ENCODE results near the gene TRAPPC8.
"Not testable (repeated sequence)": the region's sequence is repeated elsewhere in the genome, so short reads cannot be mapped to it uniquely, and the experiment has no call there.

TRAPPC8 gene

GRCh38 chr18:31943878-31944816, 1.2 kb upstream of the TRAPPC8 start:
- Histone ChIP-seq H3K27ac (ENCODE audit: insufficient read depth, low read length, poor library complexity, severe bottlenecking) (peak overlapping the region; percentile 77), H3K27me3 (replicated peaks; ENCODE audit: control insufficient read depth, insufficient read depth, low read length, poor library complexity, severe bottlenecking) (no peaks in the 10 kb centered on the region), H3K9me3 (ENCODE audit: control insufficient read depth, low read length) (no peaks in the 10 kb centered on the region), H3K36me3 (ENCODE audit: control insufficient read depth, insufficient read depth, low read length) (no peaks in the 10 kb centered on the region), H3K4me1 (ENCODE audit: control insufficient read depth, insufficient read depth, low read length, poor library complexity, severe bottlenecking) (peaks cover 15% of the 10 kb centered on the region), H3K4me3 (ENCODE audit: insufficient read depth, low read depth, low read length, poor library complexity, severe bottlenecking) (peak overlapping the region; percentile 64)
- DNase-seq: no peak

GRCh38 chr18:31942291-31942998, 483 bp downstream of the TRAPPC8 start:
- Histone ChIP-seq H3K27me3 (replicated peaks; ENCODE audit: control insufficient read depth, insufficient read depth, low read length, poor library complexity, severe bottlenecking) (no peaks in the 10 kb centered on the region), H3K4me3 (ENCODE audit: insufficient read depth, low read depth, low read length, poor library complexity, severe bottlenecking) (peak overlapping the region; percentile 97), H3K9me3 (ENCODE audit: control insufficient read depth, low read length) (no peaks in the 10 kb centered on the region), H3K36me3 (ENCODE audit: control insufficient read depth, insufficient read depth, low read length) (no peaks in the 10 kb centered on the region), H3K27ac (ENCODE audit: insufficient read depth, low read length, poor library complexity, severe bottlenecking) (peak overlapping the region; percentile 96), H3K4me1 (ENCODE audit: control insufficient read depth, insufficient read depth, low read length, poor library complexity, severe bottlenecking) (peaks cover 15% of the 10 kb centered on the region)
- DNase-seq: peak in 2 of 3 donors; percentile 7 to 26

- no peak overlapping the region for H3K27ac ChIP-seq (ENCODE audit: insufficient read depth, low read length, poor library complexity, severe bottlenecking)
Measured at GRCh38 chr18:31941010-31941809, 1.7 kb downstream of the TRAPPC8 start.

GRCh38 chr18:31934773-31935172, 8.2 kb downstream of the TRAPPC8 start:
- H3K4me1 ChIP-seq (ENCODE audit: control insufficient read depth, insufficient read depth, low read length, poor library complexity, severe bottlenecking); H3K27me3 ChIP-seq (replicated peaks; ENCODE audit: control insufficient read depth, insufficient read depth, low read length, poor library complexity, severe bottlenecking); H3K36me3 ChIP-seq (ENCODE audit: control insufficient read depth, insufficient read depth, low read length); H3K9me3 ChIP-seq (ENCODE audit: control insufficient read depth, low read length); H3K4me3 ChIP-seq (ENCODE audit: insufficient read depth, low read depth, low read length, poor library complexity, severe bottlenecking); H3K27ac ChIP-seq (ENCODE audit: insufficient read depth, low read length, poor library complexity, severe bottlenecking); DNase-seq: not testable (repeated sequence)

More at GRCh38 chr18:31941010-31941809, 1.7 kb downstream of the TRAPPC8 start:
- Histone ChIP-seq H3K36me3 (ENCODE audit: control insufficient read depth, insufficient read depth, low read length) (no peaks in the 10 kb centered on the region), H3K27me3 (replicated peaks; ENCODE audit: control insufficient read depth, insufficient read depth, low read length, poor library complexity, severe bottlenecking) (no peaks in the 10 kb centered on the region), H3K4me1 (ENCODE audit: control insufficient read depth, insufficient read depth, low read length, poor library complexity, severe bottlenecking) (peaks cover 15% of the 10 kb centered on the region), H3K4me3 (ENCODE audit: insufficient read depth, low read depth, low read length, poor library complexity, severe bottlenecking) (peak overlapping the region; percentile 97), H3K9me3 (ENCODE audit: control insufficient read depth, low read length) (no peaks in the 10 kb centered on the region)
- no peak for DNase-seq

GRCh38 chr18:31931886-31932240, 11.1 kb downstream of the TRAPPC8 start:
- Histone ChIP-seq H3K4me3 (ENCODE audit: insufficient read depth, low read depth, low read length, poor library complexity, severe bottlenecking) (no peak overlapping the region), H3K4me1 (ENCODE audit: control insufficient read depth, insufficient read depth, low read length, poor library complexity, severe bottlenecking) (no peaks in the 10 kb centered on the region), H3K27me3 (replicated peaks; ENCODE audit: control insufficient read depth, insufficient read depth, low read length, poor library complexity, severe bottlenecking) (no peaks in the 10 kb centered on the region), H3K9me3 (ENCODE audit: control insufficient read depth, low read length) (no peaks in the 10 kb centered on the region), H3K27ac (ENCODE audit: insufficient read depth, low read length, poor library complexity, severe bottlenecking) (no peak overlapping the region), H3K36me3 (ENCODE audit: control insufficient read depth, insufficient read depth, low read length) (peaks cover 10% of the 10 kb centered on the region)
- DNase-seq: no peak

GRCh38 chr18:31931163-31931885, 11.6 kb downstream of the TRAPPC8 start:
- no peak for DNase-seq
- Histone ChIP-seq H3K4me3 (ENCODE audit: insufficient read depth, low read depth, low read length, poor library complexity, severe bottlenecking) (no peak overlapping the region), H3K36me3 (ENCODE audit: control insufficient read depth, insufficient read depth, low read length) (peaks cover 10% of the 10 kb centered on the region), H3K27ac (ENCODE audit: insufficient read depth, low read length, poor library complexity, severe bottlenecking) (no peak overlapping the region), H3K9me3 (ENCODE audit: control insufficient read depth, low read length) (no peaks in the 10 kb centered on the region), H3K4me1 (ENCODE audit: control insufficient read depth, insufficient read depth, low read length, poor library complexity, severe bottlenecking) (no peaks in the 10 kb centered on the region), H3K27me3 (replicated peaks; ENCODE audit: control insufficient read depth, insufficient read depth, low read length, poor library complexity, severe bottlenecking) (no peaks in the 10 kb centered on the region)

- DNase-seq: no peak
- no peak overlapping the region for H3K4me3 ChIP-seq (ENCODE audit: insufficient read depth, low read depth, low read length, poor library complexity, severe bottlenecking)
- H3K4me1 ChIP-seq (ENCODE audit: control insufficient read depth, insufficient read depth, low read length, poor library complexity, severe bottlenecking): no peaks in the 10 kb centered on the region
- H3K9me3 ChIP-seq (ENCODE audit: control insufficient read depth, low read length): no peaks in the 10 kb centered on the region
- H3K27me3 ChIP-seq (replicated peaks; ENCODE audit: control insufficient read depth, insufficient read depth, low read length, poor library complexity, severe bottlenecking): no peaks in the 10 kb centered on the region
- peaks cover 10% of the 10 kb centered on the region for H3K36me3 ChIP-seq (ENCODE audit: control insufficient read depth, insufficient read depth, low read length)
- no peak overlapping the region for H3K27ac ChIP-seq (ENCODE audit: insufficient read depth, low read length, poor library complexity, severe bottlenecking)
Measured at GRCh38 chr18:31929273-31929672, 13.7 kb downstream of the TRAPPC8 start.

- H3K27ac ChIP-seq (ENCODE audit: insufficient read depth, low read length, poor library complexity, severe bottlenecking); H3K4me3 ChIP-seq (ENCODE audit: insufficient read depth, low read depth, low read length, poor library complexity, severe bottlenecking); H3K27me3 ChIP-seq (replicated peaks; ENCODE audit: control insufficient read depth, insufficient read depth, low read length, poor library complexity, severe bottlenecking); H3K36me3 ChIP-seq (ENCODE audit: control insufficient read depth, insufficient read depth, low read length); H3K4me1 ChIP-seq (ENCODE audit: control insufficient read depth, insufficient read depth, low read length, poor library complexity, severe bottlenecking); H3K9me3 ChIP-seq (ENCODE audit: control insufficient read depth, low read length); DNase-seq: not testable (repeated sequence)
Measured at GRCh38 chr18:31926988-31927387, 15.9 kb downstream of the TRAPPC8 start.

- Histone ChIP-seq H3K27ac (ENCODE audit: insufficient read depth, low read length, poor library complexity, severe bottlenecking) (no peak overlapping the region), H3K9me3 (ENCODE audit: control insufficient read depth, low read length) (no peaks in the 10 kb centered on the region), H3K36me3 (ENCODE audit: control insufficient read depth, insufficient read depth, low read length) (no peaks in the 10 kb centered on the region), H3K4me3 (ENCODE audit: insufficient read depth, low read depth, low read length, poor library complexity, severe bottlenecking) (no peak overlapping the region), H3K27me3 (replicated peaks; ENCODE audit: control insufficient read depth, insufficient read depth, low read length, poor library complexity, severe bottlenecking) (no peaks in the 10 kb centered on the region), H3K4me1 (ENCODE audit: control insufficient read depth, insufficient read depth, low read length, poor library complexity, severe bottlenecking) (no peaks in the 10 kb centered on the region)
- no peak for DNase-seq
Measured at GRCh38 chr18:31920277-31920676, 22.7 kb downstream of the TRAPPC8 start.

All from effector memory CD4-positive, alpha-beta T cell (primary cell).